Heart left ventricle (tissue), 16 donors: ENCODE results near the gene CRCP. TPM values are rescaled to one million over a fixed set of nuclear protein-coding genes. Genes with fewer than 3 reads are reported as not detected.

ENCODE experiments used
- ATAC-seq, 4 donors: fragments of 200-7000 bp; cut with Tn5 transposase; one replicate each; pipeline ENCODE4 v1.9.1; 2020 to 2022; ENCODE audit warnings: moderate library complexity in 4 of 4, mild to moderate bottlenecking in 3 of 4, moderate number of reproducible peaks in 1 of 4
- DNase-seq, 5 donors: peaks; one replicate each; pipeline ENCODE4 v3.0.0-alpha.2; 2020
- H3K27ac ChIP-seq, 12 donors: fragments of 200-600 bp; sonication (generic) in 4 of 12; one replicate each; pipeline versions ENCODE4 v1.5.0 to v1.8.0; 2016 to 2022; ENCODE audit warnings: mild to moderate bottlenecking in 2 of 12
- H3K27me3 ChIP-seq, 9 donors: fragments of 200-600 bp; sonication (generic) in 2 of 9; one replicate each; pipeline versions ENCODE4 v1.5.1 to v1.8.0; 2016 to 2022; ENCODE audit warnings: mild to moderate bottlenecking in 3 of 9
- H3K36me3 ChIP-seq, 9 donors: fragments of 200-600 bp; sonication (generic) in 2 of 9; one replicate each; pipeline versions ENCODE4 v1.5.0 to v1.8.0; 2018 to 2022; ENCODE audit warnings: mild to moderate bottlenecking in 2 of 9
- H3K4me1 ChIP-seq, 12 donors: fragments of 200-600 bp; sonication (generic) in 4 of 12; one replicate each; pipeline versions ENCODE4 v1.5.0 to v1.8.0; 2016 to 2022; ENCODE audit warnings: mild to moderate bottlenecking in 3 of 12
- H3K4me3 ChIP-seq, 12 donors: fragments of 200-600 bp; sonication (generic) in 4 of 12; one replicate each; pipeline versions ENCODE4 v1.5.0 to v1.8.0; 2017 to 2022; ENCODE audit warnings: mild to moderate bottlenecking in 9 of 12, moderate library complexity in 4 of 12
- H3K9me3 ChIP-seq, 12 donors: fragments of 200-600 bp; sonication (generic) in 4 of 12; one replicate each; pipeline versions ENCODE4 v1.5.0 to v1.8.0; 2016 to 2022; ENCODE audit warnings: mild to moderate bottlenecking in 1 of 12
- CTCF ChIP-seq, 12 donors: fragments of 200-600 bp; sonication (generic) in 4 of 12; IDR thresholded peaks; one replicate each; pipeline versions ENCODE4 v1.5.0 to v1.8.0; 2018 to 2022; ENCODE audit warnings: antibody characterized with exemption in 12 of 12, mild to moderate bottlenecking in 5 of 12
- POLR2A ChIP-seq, 2 donors: fragments of 450-650 bp; IDR thresholded peaks; one replicate each; pipeline ENCODE4 v1.6.1; 2017; ENCODE audit warnings: antibody characterized with exemption in 2 of 2, mild to moderate bottlenecking in 2 of 2, moderate library complexity in 2 of 2
- WGBS, 4 donors: extraction: QIAGEN DNeasy Blood & Tissue Kit in 2 of 4; methylation state at CpG; one replicate each; pipeline versions ENCODE4 v1.1.5 to v1.1.7; 2013 to 2018; 5-methylcytosine and 5-hydroxymethylcytosine counted together
- intact Hi-C, 10 donors: fragments of 100-400 bp; cut with DNase I; formaldehyde crosslinking; loops; one replicate each; pipeline versions ENCODE4 v1.11.1 to v1.14.2; 2022
- polyA plus RNA-seq, 2 donors: library from polyadenylated mRNA; stranded (reverse); fragments of 200-250 nt; gene quantifications; one replicate each; pipeline ENCODE4 v1.2.3, GENCODE V29; 2013
- total RNA-seq, 9 donors: library from RNA; depleted of rRNA in 2 of 9; stranded (reverse); fragments of >200 nt in 2 of 9; fragmentation: NEBNext Ultra II Directional in 3 of 9; extraction: Animal tissue kit (Norgen Biotek cat#: 25700) in 3 of 9; gene quantifications; one replicate each; pipeline versions ENCODE4 v1.1.0 to v1.2.4, GENCODE V29; 2016 to 2023
- donor health status: ischemic (EF 13 %, LVEDD 7.1; RV severe dilation, severe dysfunction).
- donor health status: healthy with polysubstance abuse.
- donor health status: DM: no; HTN: yes; CAD: no.
- donor health status: DM: no; HTN: no; CAD: no.
- donor health status: ischemic (EF 25% LVEDD 6.9; RV normal size, moderate dysfunction).
- donor health status: ischemic (EF 25% LVEDD 5.7; RV mildly dilated, moderate dysfunction).
- donor health status: healthy.
- donor health status: DM: yes; HTN: yes; CAD: no.
- donor health status: ischemic (EF 35%, LVEDD 5.7; RV mildly dilated, moderate dysfunction).
- donor health status: nonischemic (EF 11% LVEDD 7.7; RV severe dilation, severe dysfunction).
- donor health status: DM: yes; HTN: yes; CAD: no.
- donor health status: PGD.
- donor health status: ischemic (EF 29% LVEDD 5.4; RV normal size, mild dysfunction).
- donor health status: nonischemic (EF 23%, LVEDD 6.1; RV moderate dilation, normal function).

CRCP gene
- total and polyA plus RNA-seq, 11 donors, result 14.7 to 69.4 (median 20.1) TPM

DNA sequence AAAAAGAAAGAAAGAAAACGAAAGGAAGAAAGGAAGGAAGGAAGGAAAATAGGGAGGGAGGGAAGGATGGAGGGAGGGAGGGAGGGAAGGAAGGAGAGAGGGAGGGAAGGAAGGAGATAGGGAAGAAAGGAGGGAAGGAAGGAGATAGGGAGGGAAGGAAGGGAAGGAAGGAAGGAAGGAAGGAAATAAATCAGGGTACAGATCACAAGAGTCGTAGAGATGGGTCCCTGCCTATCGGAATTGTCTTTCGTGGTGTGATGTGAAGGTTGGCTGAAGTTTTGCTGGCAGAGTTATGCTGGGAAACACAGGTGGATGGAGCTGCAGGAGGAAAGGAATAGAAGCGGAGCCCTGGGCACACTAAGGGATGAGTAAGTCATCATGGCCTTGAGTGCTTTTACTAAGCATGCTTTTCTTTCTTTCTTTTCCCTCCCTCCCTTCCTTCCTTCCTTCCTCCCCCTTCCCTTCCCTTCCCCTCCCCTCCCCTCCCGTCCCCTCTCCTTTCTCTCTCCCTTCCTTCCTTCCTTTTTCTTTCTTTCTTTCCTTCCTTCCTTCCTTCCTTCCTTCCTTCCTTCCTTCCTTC, 78.6 kb downstream of the CRCP start:
- intact Hi-C loops, result no loop called here
- DNase-seq, result no peak
- Histone ChIP-seq H3K4me3 (no peak overlapping the region), H3K27me3 (no peaks in the 10 kb centered on the region), H3K4me1 (peaks cover 0 to 2% (median 0%) of the 10 kb centered on the region in 12 donors), H3K36me3 (no peaks in the 10 kb centered on the region), H3K9me3 (no peaks in the 10 kb centered on the region), H3K27ac (no peak overlapping the region)
- ATAC-seq, result no peak
- 51 to 68% (median 66%) methylated on average over 6 of the region's 6 CpGs for WGBS, 4 donors
- TF ChIP-seq CTCF (IDR thresholded peaks at IDR 0.05) (no peak), POLR2A (IDR thresholded peaks at IDR 0.05) (no peak)

GRCh38 chr7:66198469-66198868, 83.8 kb downstream of the CRCP start:
- no peak for TF ChIP-seq POLR2A (IDR thresholded peaks at IDR 0.05)
- no peak for TF ChIP-seq CTCF (IDR thresholded peaks at IDR 0.05)
- peak in 2 of 4 donors; percentile 42 to 53 for ATAC-seq
- H3K36me3 ChIP-seq, result no peaks in the 10 kb centered on the region
- intact Hi-C loops, result no loop called here
- peak in 1 of 5 donors; percentile 28 for DNase-seq
- H3K4me1 ChIP-seq, result peaks cover 0 to 6% (median 0%) of the 10 kb centered on the region in 12 donors
- H3K4me3 ChIP-seq, result no peak overlapping the region
- 21 to 33% (median 24%) methylated on average over 2 of the region's 2 CpGs; no CpG with 5 or more reads in 1 of the 4 donors for WGBS, 4 donors
- no peaks in the 10 kb centered on the region for H3K9me3 ChIP-seq
- no peak overlapping the region for H3K27ac ChIP-seq
- H3K27me3 ChIP-seq, result no peaks in the 10 kb centered on the region

GRCh38 chr7:66198956-66199355, 84.3 kb downstream of the CRCP start:
- WGBS, 4 donors, result 77 to 91% (median 84%) methylated on average over 4 of the region's 4 CpGs
- TF ChIP-seq CTCF (IDR thresholded peaks at IDR 0.05) (no peak), POLR2A (IDR thresholded peaks at IDR 0.05) (no peak)
- intact Hi-C loops, result no loop called here
- H3K36me3 ChIP-seq, result no peaks in the 10 kb centered on the region
- H3K9me3 ChIP-seq, result no peaks in the 10 kb centered on the region
- peaks cover 0 to 6% (median 0%) of the 10 kb centered on the region in 12 donors for H3K4me1 ChIP-seq
- ATAC-seq (no peak), DNase-seq (no peak)
- H3K27me3 ChIP-seq, result no peaks in the 10 kb centered on the region
- H3K27ac ChIP-seq, result no peak overlapping the region
- no peak overlapping the region for H3K4me3 ChIP-seq

GRCh38 chr7:66202441-66202840, 87.8 kb downstream of the CRCP start:
- ATAC-seq (no peak), DNase-seq (no peak)
- intact Hi-C loops, result loop anchor here in 2 of 10 donors (10.0 kb wide), 1 partner anchor 58 kb away; no protein-coding TSS in a partner anchor
- Histone ChIP-seq H3K4me3 (no peak overlapping the region), H3K4me1 (peaks cover 0 to 31% (median 14%) of the 10 kb centered on the region in 12 donors), H3K9me3 (no peaks in the 10 kb centered on the region), H3K27me3 (no peaks in the 10 kb centered on the region), H3K36me3 (no peaks in the 10 kb centered on the region), H3K27ac (no peak overlapping the region)
- 61 to 75% (median 64%) methylated on average over 8 of the region's 8 CpGs for WGBS, 4 donors
- no peak for TF ChIP-seq CTCF (IDR thresholded peaks at IDR 0.05)
- no peak for TF ChIP-seq POLR2A (IDR thresholded peaks at IDR 0.05)

Other genes with a start within 250 kb of the CRCP start
- 10 to 100 TPM; 13.8 to 24.9 (median 18.6) TPM for gene VKORC1L1, start 241.8 kb upstream of the CRCP start, total RNA-seq
- 10 to 100 TPM in 1 of 2 donors, 1 to 10 TPM in 1; 5.0 to 23.1 TPM for gene VKORC1L1, start 241.8 kb upstream of the CRCP start, polyA plus RNA-seq
- gene GUSB, start 132.6 kb upstream of the CRCP start, total RNA-seq, result 10 to 100 TPM in 8 of 9 donors, 1 to 10 TPM in 1; 9.9 to 47.3 (median 14.9) TPM
- gene GUSB, start 132.6 kb upstream of the CRCP start, polyA plus RNA-seq, result 10 to 100 TPM; 13.8 to 21.5 TPM
- 10 to 100 TPM in 8 of 9 donors, 1 to 10 TPM in 1; 9.7 to 23.1 (median 13.2) TPM for gene ASL, start 39.0 kb upstream of the CRCP start, total RNA-seq
- gene ASL, start 39.0 kb upstream of the CRCP start, polyA plus RNA-seq, result 10 to 100 TPM in 1 of 2 donors, 1 to 10 TPM in 1; 8.1 to 23.3 TPM
- 10 to 100 TPM in 1 of 9 donors, 1 to 10 TPM in 8; 3.6 to 10.8 (median 5.5) TPM for gene TPST1, start 90.5 kb downstream of the CRCP start, total RNA-seq
- gene TPST1, start 90.5 kb downstream of the CRCP start, polyA plus RNA-seq, result 1 to 10 TPM; 1.9 to 5.8 TPM